ENCODE measurements around the gene CDK5RAP2.
"Not testable (repeated sequence)": the region's sequence is repeated elsewhere in the genome, so short reads cannot be mapped to it uniquely, and the experiment has no call there.

The CDK5RAP2 gene

DNA sequence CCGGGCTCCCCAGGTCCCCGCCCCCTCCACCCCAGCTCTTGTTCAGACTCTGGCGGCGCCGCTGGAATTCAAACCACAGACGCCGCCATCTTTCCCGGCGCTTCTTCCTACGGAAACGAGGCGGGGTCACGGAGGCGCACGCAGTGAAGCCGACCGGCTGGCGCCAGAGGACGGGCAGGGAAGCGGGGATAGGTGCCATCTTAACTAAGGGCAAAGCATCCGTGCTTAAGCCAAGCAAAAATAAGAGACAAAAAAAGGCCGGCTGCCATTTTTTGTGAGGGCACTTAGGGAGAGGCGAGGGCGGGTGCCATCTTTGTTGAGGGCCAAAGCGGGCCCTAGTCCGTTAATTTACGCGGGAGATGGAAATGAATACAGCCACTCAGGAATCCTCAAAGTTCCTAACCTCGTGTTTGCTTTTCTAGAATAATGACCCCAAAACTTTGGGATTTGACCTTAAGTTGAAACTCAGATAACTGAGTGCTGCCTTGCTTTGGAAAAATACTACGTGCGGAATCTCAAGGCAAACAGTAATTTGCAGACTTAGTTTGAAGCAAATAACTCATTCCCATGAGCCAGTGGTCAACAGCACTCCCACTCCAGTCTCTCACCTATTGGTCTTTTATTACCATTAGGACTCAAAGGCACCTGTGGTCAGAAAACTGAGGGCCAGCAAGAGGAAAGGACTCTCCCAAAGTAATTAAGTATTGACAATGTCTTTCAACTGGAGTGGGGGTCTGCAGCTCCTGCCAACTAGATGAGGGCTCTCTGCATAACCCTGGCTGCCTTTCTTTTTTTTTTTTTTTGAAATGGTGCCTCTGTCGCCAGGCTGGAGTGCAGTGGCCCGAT is at the start of gene CDK5RAP2:
CDK5RAP2 (minus strand) TSS at position 117 of the 846 bp plus-strand sequence. CDS start 189 bp downstream, outside the sequence.
- peak within 1 kb of the TSS; percentile 88 to 96 for H3K4me3 ChIP-seq (ENCODE audit: low read length in 2 of 2)
- no peaks in the 10 kb centered on the region for H3K9me3 ChIP-seq (ENCODE audit: control insufficient read depth in 2 of 2, low read length in 2 of 2)
- peaks cover 0 to 3% of the 10 kb centered on the region in 2 donors for H3K36me3 ChIP-seq (ENCODE audit: control insufficient read depth in 2 of 2, insufficient read depth in 2 of 2, low read length in 2 of 2)
- peaks cover 0 to 3% of the 10 kb centered on the region in 2 donors for H3K27me3 ChIP-seq (ENCODE audit: control insufficient read depth in 1 of 2, insufficient read depth in 2 of 2, low read length in 2 of 2)
- peak within 1 kb of the TSS; percentile 74 to 89 for H3K9ac ChIP-seq (ENCODE audit: low read length in 2 of 2)
- H3K4me1 ChIP-seq (ENCODE audit: control insufficient read depth, insufficient read depth, low read length) = peaks cover 17% of the 10 kb centered on the region
- peak within 1 kb of the TSS; percentile 46 for H3K27ac ChIP-seq (ENCODE audit: low read length)

DNA sequence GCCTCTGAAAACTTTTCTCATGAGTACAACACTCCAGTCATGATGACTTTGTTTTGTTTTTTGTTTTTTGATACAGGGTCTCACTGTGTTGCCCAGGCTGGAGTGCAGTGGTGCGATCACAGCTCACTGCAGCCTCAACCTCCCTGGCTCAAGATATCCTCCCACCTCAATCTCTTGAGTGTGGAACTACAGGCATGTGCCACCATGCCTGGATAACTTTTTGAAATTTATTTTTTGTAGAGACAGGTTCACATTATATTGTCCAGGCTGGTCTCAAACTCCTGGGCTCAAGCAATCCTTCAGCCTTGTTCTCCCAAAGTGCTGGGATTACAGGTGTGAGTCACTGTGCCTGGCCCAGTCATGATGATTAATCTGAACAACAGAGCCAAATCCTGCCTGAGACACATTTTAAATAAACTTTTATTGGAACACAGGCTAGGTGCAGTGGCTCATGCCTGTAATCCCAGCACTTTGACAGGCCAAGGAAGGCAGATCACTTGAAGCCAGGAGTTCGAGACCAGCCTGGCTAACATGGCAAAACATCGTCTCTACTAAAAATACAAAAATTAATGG is 49.0 kb upstream of the CDK5RAP2 start:
- H3K9me3 ChIP-seq (ENCODE audit: control insufficient read depth in 2 of 2, low read length in 2 of 2); H3K36me3 ChIP-seq (ENCODE audit: control insufficient read depth in 2 of 2, insufficient read depth in 2 of 2, low read length in 2 of 2); H3K4me1 ChIP-seq (ENCODE audit: control insufficient read depth, insufficient read depth, low read length); H3K4me3 ChIP-seq (ENCODE audit: low read length in 2 of 2); H3K9ac ChIP-seq (ENCODE audit: low read length in 2 of 2); H3K27ac ChIP-seq (ENCODE audit: low read length); H3K27me3 ChIP-seq (ENCODE audit: control insufficient read depth in 1 of 2, insufficient read depth in 2 of 2, low read length in 2 of 2): not testable (repeated sequence)

DNA sequence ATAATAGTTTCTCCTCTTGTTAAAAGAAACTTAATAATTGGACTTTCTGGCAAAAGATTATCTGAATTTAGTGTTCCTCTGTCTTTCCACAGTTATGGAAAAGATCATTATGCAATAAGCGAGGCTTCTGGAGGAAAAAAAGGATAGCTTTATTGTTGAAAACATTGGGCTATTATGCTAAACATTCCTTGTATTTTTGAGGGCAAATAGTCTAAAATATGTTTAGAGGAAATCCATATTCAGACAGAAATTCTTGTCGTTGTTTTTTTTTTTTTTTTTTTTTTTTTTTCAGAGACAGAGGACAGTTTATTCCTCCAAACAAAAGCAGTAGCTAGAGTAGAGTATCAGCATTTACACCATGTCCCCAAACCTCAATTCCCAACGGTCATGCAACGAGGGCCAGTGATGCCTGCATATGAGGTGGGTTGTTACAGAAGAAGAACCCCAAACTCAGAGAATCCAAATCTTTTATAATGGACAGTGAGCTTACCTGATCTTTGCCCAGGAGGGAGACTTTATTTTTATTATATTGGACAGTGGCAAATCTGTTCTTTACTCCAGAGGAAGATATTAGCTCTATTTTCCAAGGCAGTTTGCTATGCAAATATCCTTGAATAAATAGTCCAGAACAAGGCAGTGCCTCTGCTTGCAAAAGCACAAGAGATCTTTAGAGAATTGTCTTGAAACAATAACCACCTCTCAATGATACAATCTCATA is 48.4 kb upstream of the CDK5RAP2 start:
- Histone ChIP-seq H3K4me1 (ENCODE audit: control insufficient read depth, insufficient read depth, low read length) (no peaks in the 10 kb centered on the region), H3K27ac (ENCODE audit: low read length) (no peak overlapping the region), H3K9ac (ENCODE audit: low read length in 2 of 2) (no peak overlapping the region), H3K4me3 (ENCODE audit: low read length in 2 of 2) (no peak overlapping the region), H3K27me3 (ENCODE audit: control insufficient read depth in 1 of 2, insufficient read depth in 2 of 2, low read length in 2 of 2) (no peaks in the 10 kb centered on the region), H3K9me3 (ENCODE audit: control insufficient read depth in 2 of 2, low read length in 2 of 2) (no peaks in the 10 kb centered on the region), H3K36me3 (ENCODE audit: control insufficient read depth in 2 of 2, insufficient read depth in 2 of 2, low read length in 2 of 2) (no peaks in the 10 kb centered on the region)

DNA sequence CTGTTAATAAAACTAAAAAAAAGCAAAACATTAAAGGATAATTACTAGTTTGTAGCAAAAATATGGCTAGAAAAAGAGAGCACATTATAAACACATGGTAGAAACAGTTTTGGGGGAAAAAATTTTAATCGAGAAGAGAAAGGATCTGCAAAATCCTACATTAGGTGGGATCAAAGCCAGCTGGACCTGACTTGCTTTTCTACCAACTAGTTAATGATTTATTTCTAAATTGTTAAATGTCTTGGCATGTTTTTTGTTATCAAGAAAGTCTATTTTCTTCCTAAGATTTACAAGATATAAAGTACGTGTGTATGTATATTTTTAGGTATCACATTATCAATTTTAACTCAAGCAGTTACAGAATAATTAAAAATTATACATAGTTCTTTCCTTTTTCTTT is 47.1 kb upstream of the CDK5RAP2 start:
- Histone ChIP-seq H3K36me3 (ENCODE audit: control insufficient read depth in 2 of 2, insufficient read depth in 2 of 2, low read length in 2 of 2) (no peaks in the 10 kb centered on the region), H3K27ac (ENCODE audit: low read length) (no peak overlapping the region), H3K9me3 (ENCODE audit: control insufficient read depth in 2 of 2, low read length in 2 of 2) (no peaks in the 10 kb centered on the region), H3K27me3 (ENCODE audit: control insufficient read depth in 1 of 2, insufficient read depth in 2 of 2, low read length in 2 of 2) (no peaks in the 10 kb centered on the region), H3K9ac (ENCODE audit: low read length in 2 of 2) (no peak overlapping the region), H3K4me1 (ENCODE audit: control insufficient read depth, insufficient read depth, low read length) (no peaks in the 10 kb centered on the region), H3K4me3 (ENCODE audit: low read length in 2 of 2) (no peak overlapping the region)

DNA sequence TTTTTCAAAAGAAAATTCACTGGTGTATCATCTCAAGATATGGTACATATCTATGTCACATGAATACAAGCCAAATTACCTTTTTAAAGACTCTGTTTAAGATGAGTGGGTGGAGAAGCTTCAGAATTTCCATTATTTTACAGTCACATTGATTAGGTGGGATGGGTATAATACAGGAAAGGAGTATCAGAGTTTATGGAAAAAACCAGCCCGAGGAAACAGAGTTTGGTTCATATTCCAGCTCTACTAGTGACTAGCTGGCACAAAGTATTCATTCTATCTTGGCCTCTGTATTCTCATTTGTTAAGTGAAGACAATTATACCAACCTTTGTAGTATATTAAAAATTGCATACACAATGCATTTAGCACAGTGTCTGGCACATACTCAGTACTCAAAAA is 46.5 kb upstream of the CDK5RAP2 start:
- Histone ChIP-seq H3K9ac (ENCODE audit: low read length in 2 of 2) (no peak overlapping the region), H3K27me3 (ENCODE audit: control insufficient read depth in 1 of 2, insufficient read depth in 2 of 2, low read length in 2 of 2) (no peaks in the 10 kb centered on the region), H3K27ac (ENCODE audit: low read length) (no peak overlapping the region), H3K36me3 (ENCODE audit: control insufficient read depth in 2 of 2, insufficient read depth in 2 of 2, low read length in 2 of 2) (no peaks in the 10 kb centered on the region), H3K9me3 (ENCODE audit: control insufficient read depth in 2 of 2, low read length in 2 of 2) (no peaks in the 10 kb centered on the region), H3K4me3 (ENCODE audit: low read length in 2 of 2) (no peak overlapping the region), H3K4me1 (ENCODE audit: control insufficient read depth, insufficient read depth, low read length) (no peaks in the 10 kb centered on the region)

DNA sequence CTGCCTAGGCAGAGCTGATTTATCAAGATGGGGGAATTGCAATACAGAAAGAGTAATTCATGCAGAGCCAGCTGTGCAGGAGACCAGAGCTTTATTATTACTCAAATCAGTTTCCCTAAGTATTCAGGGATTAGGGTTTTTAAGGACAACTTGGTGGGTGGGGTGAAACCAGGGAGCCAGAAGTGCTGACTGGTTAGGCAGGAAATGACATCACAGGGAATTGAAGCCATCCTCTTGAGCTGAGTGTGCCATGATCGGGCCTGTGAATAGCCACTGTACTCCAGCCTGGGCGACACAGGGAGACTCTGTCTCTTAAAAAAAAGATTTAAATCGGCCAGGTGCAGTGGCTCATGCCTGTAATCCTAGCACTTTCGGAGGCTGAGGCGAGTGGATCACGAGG is 45.3 kb upstream of the CDK5RAP2 start:
- Histone ChIP-seq H3K9ac (ENCODE audit: low read length in 2 of 2) (no peak overlapping the region), H3K27ac (ENCODE audit: low read length) (no peak overlapping the region), H3K4me1 (ENCODE audit: control insufficient read depth, insufficient read depth, low read length) (no peaks in the 10 kb centered on the region), H3K4me3 (ENCODE audit: low read length in 2 of 2) (no peak overlapping the region), H3K36me3 (ENCODE audit: control insufficient read depth in 2 of 2, insufficient read depth in 2 of 2, low read length in 2 of 2) (no peaks in the 10 kb centered on the region), H3K27me3 (ENCODE audit: control insufficient read depth in 1 of 2, insufficient read depth in 2 of 2, low read length in 2 of 2) (no peaks in the 10 kb centered on the region), H3K9me3 (ENCODE audit: control insufficient read depth in 2 of 2, low read length in 2 of 2) (no peaks in the 10 kb centered on the region)

DNA sequence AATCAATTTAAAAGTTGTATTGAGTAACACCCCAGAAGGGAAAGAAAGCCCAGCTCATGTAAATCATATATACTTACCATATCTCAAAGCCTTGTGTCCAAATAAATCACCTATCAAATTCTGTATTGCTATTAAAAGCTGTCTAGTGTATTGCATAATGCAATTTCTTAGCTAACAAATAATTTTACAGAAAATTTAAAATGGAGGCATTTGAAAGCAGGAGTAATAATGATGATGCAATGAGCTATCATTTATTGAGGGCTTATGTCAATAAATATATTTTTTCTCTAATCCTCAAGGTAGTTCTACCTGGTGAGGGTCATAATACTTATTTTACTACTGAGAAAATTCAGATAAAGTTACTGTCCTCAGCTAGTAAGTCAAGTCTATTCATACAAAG is 42.8 kb upstream of the CDK5RAP2 start:
- Histone ChIP-seq H3K27me3 (ENCODE audit: control insufficient read depth in 1 of 2, insufficient read depth in 2 of 2, low read length in 2 of 2) (no peaks in the 10 kb centered on the region), H3K9me3 (ENCODE audit: control insufficient read depth in 2 of 2, low read length in 2 of 2) (no peaks in the 10 kb centered on the region), H3K27ac (ENCODE audit: low read length) (no peak overlapping the region), H3K36me3 (ENCODE audit: control insufficient read depth in 2 of 2, insufficient read depth in 2 of 2, low read length in 2 of 2) (no peaks in the 10 kb centered on the region), H3K4me3 (ENCODE audit: low read length in 2 of 2) (no peak overlapping the region), H3K9ac (ENCODE audit: low read length in 2 of 2) (no peak overlapping the region), H3K4me1 (ENCODE audit: control insufficient read depth, insufficient read depth, low read length) (no peaks in the 10 kb centered on the region)

DNA sequence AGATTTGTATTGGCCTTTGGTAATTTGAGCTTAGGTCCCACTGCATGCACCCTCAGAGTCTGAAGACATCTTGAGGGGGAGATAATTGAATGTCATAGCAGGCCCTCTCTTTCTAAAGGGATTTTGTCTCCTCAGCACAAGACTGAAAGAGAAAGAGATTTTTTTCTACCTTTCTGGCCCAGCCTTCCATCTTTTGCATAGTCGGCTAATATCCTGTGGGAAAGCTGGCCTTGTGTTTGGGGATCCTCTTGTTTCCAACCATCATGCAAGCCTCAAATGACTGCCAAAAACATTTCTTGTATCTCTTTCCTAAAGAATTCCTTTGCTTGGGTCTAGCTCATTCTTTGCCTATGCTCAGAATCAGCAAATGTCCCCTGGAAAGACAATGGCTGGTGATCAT is 42.0 kb upstream of the CDK5RAP2 start:
- no peaks in the 10 kb centered on the region for H3K4me1 ChIP-seq (ENCODE audit: control insufficient read depth, insufficient read depth, low read length)
- no peak overlapping the region for H3K4me3 ChIP-seq (ENCODE audit: low read length in 2 of 2)
- no peak overlapping the region for H3K9ac ChIP-seq (ENCODE audit: low read length in 2 of 2)
- no peaks in the 10 kb centered on the region for H3K36me3 ChIP-seq (ENCODE audit: control insufficient read depth in 2 of 2, insufficient read depth in 2 of 2, low read length in 2 of 2)
- no peak overlapping the region for H3K27ac ChIP-seq (ENCODE audit: low read length)
- H3K9me3 ChIP-seq (ENCODE audit: control insufficient read depth in 2 of 2, low read length in 2 of 2) = no peaks in the 10 kb centered on the region
- H3K27me3 ChIP-seq (ENCODE audit: control insufficient read depth in 1 of 2, insufficient read depth in 2 of 2, low read length in 2 of 2) = no peaks in the 10 kb centered on the region

DNA sequence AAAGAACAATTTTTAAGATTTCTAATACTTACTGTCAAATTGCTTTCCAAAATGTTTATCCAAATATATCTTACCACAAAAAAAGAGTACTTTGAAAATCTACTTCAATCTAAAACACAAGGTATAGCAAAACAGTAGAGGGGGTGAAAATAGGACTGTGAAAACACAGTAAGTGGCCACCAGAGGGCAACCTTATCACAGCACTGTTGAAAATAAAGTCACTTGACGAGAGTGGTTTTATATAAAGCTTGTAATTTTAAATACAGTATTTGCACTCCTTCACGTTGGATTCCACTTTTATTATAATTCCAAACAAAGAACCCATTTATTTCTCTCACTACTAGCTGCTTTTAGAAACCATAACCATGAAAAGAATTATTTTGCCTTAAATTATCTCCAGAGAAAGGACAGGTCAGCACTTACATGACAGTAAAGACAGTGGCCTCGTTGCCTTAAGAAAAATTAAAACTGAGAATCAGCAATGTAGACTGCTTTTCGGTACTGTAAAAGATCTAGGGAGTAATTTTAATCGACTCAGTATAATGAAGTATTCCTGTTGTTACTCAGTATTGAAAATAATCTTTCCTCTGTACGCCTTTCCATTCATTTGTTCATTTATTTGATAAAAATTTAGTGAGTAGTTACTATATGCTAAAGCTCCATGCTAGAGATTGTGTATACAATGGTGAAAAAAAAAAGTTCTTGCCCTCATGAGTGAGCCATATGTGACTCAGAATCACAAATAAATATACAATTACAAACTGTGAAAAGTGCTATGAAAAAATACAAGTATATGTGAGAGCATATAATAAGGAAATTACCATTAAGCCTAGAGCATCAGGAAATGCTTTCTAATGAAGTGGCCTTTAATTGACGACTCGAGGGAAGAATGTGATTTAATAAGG is 40.0 kb upstream of the CDK5RAP2 start:
- Histone ChIP-seq H3K9me3 (ENCODE audit: control insufficient read depth in 2 of 2, low read length in 2 of 2) (no peaks in the 10 kb centered on the region), H3K36me3 (ENCODE audit: control insufficient read depth in 2 of 2, insufficient read depth in 2 of 2, low read length in 2 of 2) (no peaks in the 10 kb centered on the region), H3K27ac (ENCODE audit: low read length) (no peak overlapping the region), H3K4me1 (ENCODE audit: control insufficient read depth, insufficient read depth, low read length) (no peaks in the 10 kb centered on the region), H3K27me3 (ENCODE audit: control insufficient read depth in 1 of 2, insufficient read depth in 2 of 2, low read length in 2 of 2) (no peaks in the 10 kb centered on the region), H3K4me3 (ENCODE audit: low read length in 2 of 2) (no peak overlapping the region), H3K9ac (ENCODE audit: low read length in 2 of 2) (no peak overlapping the region)
